HepG2 (cell line): ENCODE results near the gene CEP170.

Source experiments
- SMAD1 ChIP-seq: sonication (generic); formaldehyde crosslinking; IDR thresholded peaks from 2 replicates; pipeline ENCODE4 v1.4.0; 2020; ENCODE audit warnings: missing genetic modification reagents, low read depth, mild to moderate bottlenecking, borderline replicate concordance
- SMARCE1 ChIP-seq: fragments of 450-650 bp; IDR thresholded peaks from 2 replicates; pipeline ENCODE4 v1.6.1; 2017; ENCODE audit warnings: borderline replicate concordance

- no peak for TF ChIP-seq SMAD1 (CRISPR knock-in tag)
- no peak for TF ChIP-seq SMARCE1
Measured at GRCh38 chr1:243249214-243249613, 5.9 kb downstream of the CEP170 start.
